ENCODE data around the gene RAB37. TPM values are rescaled to one million over a fixed set of nuclear protein-coding genes. Genes with fewer than 3 reads are reported as not detected.

The RAB37 gene
- polyA plus RNA-seq, 1 of the 3 experiments (the other 2 are of a cell fraction), result 0.25 TPM

DNA sequence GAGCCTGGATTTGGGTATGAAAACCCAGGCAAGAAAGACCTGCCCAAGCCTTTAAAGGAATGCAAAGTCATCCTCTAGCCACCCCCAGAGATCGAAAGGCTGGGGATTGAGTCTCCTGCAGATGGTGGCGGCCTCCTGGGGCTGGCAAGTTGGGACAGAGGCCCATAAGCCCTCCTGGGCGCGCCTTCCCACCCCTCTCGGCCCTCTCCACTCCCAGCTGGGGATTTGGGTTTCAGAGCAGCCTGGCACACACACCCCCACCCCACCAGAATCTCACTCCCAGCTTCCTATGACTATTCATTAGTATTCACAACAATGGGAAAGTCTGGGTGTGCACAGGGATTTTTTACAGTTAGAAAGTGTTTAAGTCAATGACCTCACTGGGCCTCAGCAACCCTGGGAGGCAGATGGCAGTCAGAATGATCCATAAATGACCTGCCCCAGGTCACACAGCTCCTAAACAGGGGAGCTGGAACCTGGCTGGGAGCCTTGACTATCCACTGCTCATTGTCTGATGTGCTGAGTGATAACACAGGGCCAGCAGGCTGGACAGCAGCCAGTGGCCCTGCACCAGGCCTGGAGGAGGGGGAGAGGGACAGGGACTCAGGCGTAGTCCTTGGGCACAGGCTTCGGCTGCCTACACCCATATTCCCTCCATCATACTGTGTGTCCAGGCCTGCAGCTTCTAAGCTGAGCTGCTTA, 23.5 kb downstream of the RAB37 start:
- WGBS (ENCODE audit: low lambda C conversion rate), result 57% methylated on average over 7 of the region's 7 CpGs
- Histone ChIP-seq H3K4me3 (ENCODE audit: low read depth in 2 of 2, low read length in 1 of 2) (no peak overlapping the region), H2AFZ (ENCODE audit: low read depth) (no peak overlapping the region), H3K9me3 (no peaks in the 10 kb centered on the region), H4K20me1 (ENCODE audit: insufficient read depth) (no peaks in the 10 kb centered on the region), H3K27ac (ENCODE audit: low read depth in 2 of 2, low read length in 1 of 2) (peak overlapping the region; percentile 25 to 94), H3F3A (replicated peaks; ENCODE audit: insufficient read depth) (peaks cover 4% of the 10 kb centered on the region), H3K79me2 (ENCODE audit: insufficient read depth) (peaks cover 14% of the 10 kb centered on the region; the same call in 1 of the 2 replicates), H3K4me2 (peak overlapping the region; percentile 52), H3K36me3 (replicated peaks in 1 of 2; ENCODE audit: control insufficient read depth in 1 of 2, insufficient read depth in 2 of 2, low read length in 1 of 2) (no peaks in the 10 kb centered on the region), H3K27me3 (ENCODE audit: insufficient read depth) (no peaks in the 10 kb centered on the region), H3K9ac (no peak overlapping the region), H3K9me2 (no peaks in the 10 kb centered on the region), H3K4me1 (ENCODE audit: control insufficient read depth in 1 of 2, insufficient read depth in 2 of 2, low read depth in 1 of 2, low read length in 1 of 2) (peaks cover 45 to 68% of the 10 kb centered on the region in 2 experiments; a peak in 3 of 4 replicates)
- ChIA-PET POLR2A (interaction anchor here (0.5 to 2.9 kb wide), 6 partner anchors 9 to 16 kb away, joined by 3 to 19 read pairs (median 8); partner anchors contain the start of gene NAT9), CTCF (interaction anchor here (0.5 to 48.0 kb wide), 13 partner anchors 6 to 988 kb away, joined by 3 to 1361 read pairs (median 3); partner anchors contain the start of genes FDXR, GRIN2C, NAT9 and NHERF1)
- peak; percentile 98 for DNase-seq
- TF ChIP-seq RAD21 (IDR thresholded peaks at IDR 0.05; ENCODE audit: low read length), result peak; percentile 22; the same call in 1 of the 2 replicates
- TF ChIP-seq FOXM1 (IDR thresholded peaks at IDR 0.05; ENCODE audit: low read depth), result no peak
- TF ChIP-seq POLR2AphosphoS5 (IDR thresholded peaks at IDR 0.05; ENCODE audit: low read depth, low read length), result no peak
- TF ChIP-seq MEF2A (IDR thresholded peaks at IDR 0.05; ENCODE audit: borderline replicate concordance, low read depth), result no peak
- no peak for TF ChIP-seq RFX5 (IDR thresholded peaks at IDR 0.05; ENCODE audit: low read length)
- TF ChIP-seq GABPA (IDR thresholded peaks at IDR 0.05; ENCODE audit: low read depth), result no peak
- TF ChIP-seq NFIC (IDR thresholded peaks at IDR 0.05; ENCODE audit: borderline replicate concordance), result peak; percentile 82
- TF ChIP-seq NRF1 (IDR thresholded peaks at IDR 0.05; ENCODE audit: low read depth, low read length), result no peak
- TF ChIP-seq, protein P1, sequence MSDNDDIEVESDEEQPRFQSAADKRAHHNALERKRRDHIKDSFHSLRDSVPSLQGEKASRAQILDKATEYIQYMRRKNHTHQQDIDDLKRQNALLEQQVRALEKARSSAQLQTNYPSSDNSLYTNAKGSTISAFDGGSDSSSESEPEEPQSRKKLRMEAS (IDR thresholded peaks at IDR 0.05; ENCODE audit: low read depth), result no peak
- TF ChIP-seq, protein P2, sequence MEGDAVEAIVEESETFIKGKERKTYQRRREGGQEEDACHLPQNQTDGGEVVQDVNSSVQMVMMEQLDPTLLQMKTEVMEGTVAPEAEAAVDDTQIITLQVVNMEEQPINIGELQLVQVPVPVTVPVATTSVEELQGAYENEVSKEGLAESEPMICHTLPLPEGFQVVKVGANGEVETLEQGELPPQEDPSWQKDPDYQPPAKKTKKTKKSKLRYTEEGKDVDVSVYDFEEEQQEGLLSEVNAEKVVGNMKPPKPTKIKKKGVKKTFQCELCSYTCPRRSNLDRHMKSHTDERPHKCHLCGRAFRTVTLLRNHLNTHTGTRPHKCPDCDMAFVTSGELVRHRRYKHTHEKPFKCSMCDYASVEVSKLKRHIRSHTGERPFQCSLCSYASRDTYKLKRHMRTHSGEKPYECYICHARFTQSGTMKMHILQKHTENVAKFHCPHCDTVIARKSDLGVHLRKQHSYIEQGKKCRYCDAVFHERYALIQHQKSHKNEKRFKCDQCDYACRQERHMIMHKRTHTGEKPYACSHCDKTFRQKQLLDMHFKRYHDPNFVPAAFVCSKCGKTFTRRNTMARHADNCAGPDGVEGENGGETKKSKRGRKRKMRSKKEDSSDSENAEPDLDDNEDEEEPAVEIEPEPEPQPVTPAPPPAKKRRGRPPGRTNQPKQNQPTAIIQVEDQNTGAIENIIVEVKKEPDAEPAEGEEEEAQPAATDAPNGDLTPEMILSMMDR (IDR thresholded peaks at IDR 0.05), result no peak
- TF ChIP-seq, protein P3, sequence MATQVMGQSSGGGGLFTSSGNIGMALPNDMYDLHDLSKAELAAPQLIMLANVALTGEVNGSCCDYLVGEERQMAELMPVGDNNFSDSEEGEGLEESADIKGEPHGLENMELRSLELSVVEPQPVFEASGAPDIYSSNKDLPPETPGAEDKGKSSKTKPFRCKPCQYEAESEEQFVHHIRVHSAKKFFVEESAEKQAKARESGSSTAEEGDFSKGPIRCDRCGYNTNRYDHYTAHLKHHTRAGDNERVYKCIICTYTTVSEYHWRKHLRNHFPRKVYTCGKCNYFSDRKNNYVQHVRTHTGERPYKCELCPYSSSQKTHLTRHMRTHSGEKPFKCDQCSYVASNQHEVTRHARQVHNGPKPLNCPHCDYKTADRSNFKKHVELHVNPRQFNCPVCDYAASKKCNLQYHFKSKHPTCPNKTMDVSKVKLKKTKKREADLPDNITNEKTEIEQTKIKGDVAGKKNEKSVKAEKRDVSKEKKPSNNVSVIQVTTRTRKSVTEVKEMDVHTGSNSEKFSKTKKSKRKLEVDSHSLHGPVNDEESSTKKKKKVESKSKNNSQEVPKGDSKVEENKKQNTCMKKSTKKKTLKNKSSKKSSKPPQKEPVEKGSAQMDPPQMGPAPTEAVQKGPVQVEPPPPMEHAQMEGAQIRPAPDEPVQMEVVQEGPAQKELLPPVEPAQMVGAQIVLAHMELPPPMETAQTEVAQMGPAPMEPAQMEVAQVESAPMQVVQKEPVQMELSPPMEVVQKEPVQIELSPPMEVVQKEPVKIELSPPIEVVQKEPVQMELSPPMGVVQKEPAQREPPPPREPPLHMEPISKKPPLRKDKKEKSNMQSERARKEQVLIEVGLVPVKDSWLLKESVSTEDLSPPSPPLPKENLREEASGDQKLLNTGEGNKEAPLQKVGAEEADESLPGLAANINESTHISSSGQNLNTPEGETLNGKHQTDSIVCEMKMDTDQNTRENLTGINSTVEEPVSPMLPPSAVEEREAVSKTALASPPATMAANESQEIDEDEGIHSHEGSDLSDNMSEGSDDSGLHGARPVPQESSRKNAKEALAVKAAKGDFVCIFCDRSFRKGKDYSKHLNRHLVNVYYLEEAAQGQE (IDR thresholded peaks at IDR 0.05; ENCODE audit: low read depth, low read length), result peak; percentile 84
- TF ChIP-seq FOXJ3 (CRISPR knock-in tag; IDR thresholded peaks at IDR 0.05), result peak; percentile 81
- TF ChIP-seq EP300 (IDR thresholded peaks at IDR 0.05; ENCODE audit: borderline replicate concordance in 1 of 2, low read depth in 1 of 2, low read length in 1 of 2), result peak in 1 of 2 experiments; percentile 87; a peak in 2 of 4 replicates
- TF ChIP-seq CHD2 (IDR thresholded peaks at IDR 0.05; ENCODE audit: low read length, partially characterized antibody), result peak; percentile 96
- TF ChIP-seq JUND (IDR thresholded peaks at IDR 0.05), result no peak
- TF ChIP-seq, protein P4, sequence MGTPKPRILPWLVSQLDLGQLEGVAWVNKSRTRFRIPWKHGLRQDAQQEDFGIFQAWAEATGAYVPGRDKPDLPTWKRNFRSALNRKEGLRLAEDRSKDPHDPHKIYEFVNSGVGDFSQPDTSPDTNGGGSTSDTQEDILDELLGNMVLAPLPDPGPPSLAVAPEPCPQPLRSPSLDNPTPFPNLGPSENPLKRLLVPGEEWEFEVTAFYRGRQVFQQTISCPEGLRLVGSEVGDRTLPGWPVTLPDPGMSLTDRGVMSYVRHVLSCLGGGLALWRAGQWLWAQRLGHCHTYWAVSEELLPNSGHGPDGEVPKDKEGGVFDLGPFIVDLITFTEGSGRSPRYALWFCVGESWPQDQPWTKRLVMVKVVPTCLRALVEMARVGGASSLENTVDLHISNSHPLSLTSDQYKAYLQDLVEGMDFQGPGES (IDR thresholded peaks at IDR 0.05; ENCODE audit: low read depth, low read length), result 0 out of 2 replicates have a peak, but pooled peaks have one; percentile 13
- no peak for TF ChIP-seq SMC3 (IDR thresholded peaks at IDR 0.05; ENCODE audit: low read depth, low read length)
- TF ChIP-seq, protein P5, sequence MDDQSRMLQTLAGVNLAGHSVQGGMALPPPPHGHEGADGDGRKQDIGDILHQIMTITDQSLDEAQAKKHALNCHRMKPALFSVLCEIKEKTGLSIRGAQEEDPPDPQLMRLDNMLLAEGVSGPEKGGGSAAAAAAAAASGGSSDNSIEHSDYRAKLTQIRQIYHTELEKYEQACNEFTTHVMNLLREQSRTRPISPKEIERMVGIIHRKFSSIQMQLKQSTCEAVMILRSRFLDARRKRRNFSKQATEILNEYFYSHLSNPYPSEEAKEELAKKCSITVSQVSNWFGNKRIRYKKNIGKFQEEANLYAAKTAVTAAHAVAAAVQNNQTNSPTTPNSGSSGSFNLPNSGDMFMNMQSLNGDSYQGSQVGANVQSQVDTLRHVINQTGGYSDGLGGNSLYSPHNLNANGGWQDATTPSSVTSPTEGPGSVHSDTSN (IDR thresholded peaks at IDR 0.05), result peak; percentile 45
- no peak for TF ChIP-seq EZH2phosphoT487 (IDR thresholded peaks at IDR 0.05; ENCODE audit: borderline replicate concordance, low read depth)
- no peak for TF ChIP-seq SIN3A (IDR thresholded peaks at IDR 0.05; ENCODE audit: borderline replicate concordance, low read depth, low read length)
- TF ChIP-seq TCF12 (IDR thresholded peaks at IDR 0.05), result peak; percentile 73
- TF ChIP-seq RXRA (IDR thresholded peaks at IDR 0.05; ENCODE audit: borderline replicate concordance, low read depth), result no peak
- peak; percentile 95 for TF ChIP-seq RCOR1 (IDR thresholded peaks at IDR 0.05; ENCODE audit: low read length)
- TF ChIP-seq, protein P6, sequence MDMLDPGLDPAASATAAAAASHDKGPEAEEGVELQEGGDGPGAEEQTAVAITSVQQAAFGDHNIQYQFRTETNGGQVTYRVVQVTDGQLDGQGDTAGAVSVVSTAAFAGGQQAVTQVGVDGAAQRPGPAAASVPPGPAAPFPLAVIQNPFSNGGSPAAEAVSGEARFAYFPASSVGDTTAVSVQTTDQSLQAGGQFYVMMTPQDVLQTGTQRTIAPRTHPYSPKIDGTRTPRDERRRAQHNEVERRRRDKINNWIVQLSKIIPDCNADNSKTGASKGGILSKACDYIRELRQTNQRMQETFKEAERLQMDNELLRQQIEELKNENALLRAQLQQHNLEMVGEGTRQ (IDR thresholded peaks at IDR 0.05; ENCODE audit: borderline replicate concordance, low read depth, low read length), result no peak
- peak; percentile 100 for TF ChIP-seq GATA2 (CRISPR knock-in tag; IDR thresholded peaks at IDR 0.05)

Measured in SK-N-SH (cell line).